ENCODE results near the gene REXO4. TPM values are rescaled to one million over a fixed set of nuclear protein-coding genes. Genes with fewer than 3 reads are reported as not detected.

Gene REXO4
- total RNA-seq, 1 donor from 2014 or later, result 17.9 TPM

DNA sequence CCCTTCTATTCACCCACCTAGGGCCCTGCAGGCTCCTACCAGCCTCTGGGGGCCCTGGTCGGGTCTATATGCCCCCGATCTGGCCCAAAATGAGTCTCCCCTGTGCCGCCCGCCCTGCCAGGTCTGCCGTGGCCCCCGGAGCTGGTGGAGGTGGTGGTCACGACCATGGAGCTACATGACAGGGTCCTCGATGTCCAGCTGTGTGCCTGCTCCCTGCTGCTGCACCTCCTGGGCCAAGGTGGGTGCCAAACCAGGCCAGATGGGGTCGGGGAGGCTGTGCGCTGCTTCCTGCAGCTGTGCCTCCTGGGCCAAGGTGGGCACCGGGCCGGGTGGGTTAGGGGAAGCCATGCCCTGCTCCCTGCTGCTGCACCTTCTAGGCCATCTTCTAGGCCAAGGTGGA, 17.5 kb downstream of the REXO4 start:
- no peak for DNase-seq (ENCODE audit: low spot score)
- no peak overlapping the region for H2AFZ ChIP-seq (replicated peaks)
- H3K9ac ChIP-seq, result no peak overlapping the region
- no peak overlapping the region for H3K27ac ChIP-seq
- no peak overlapping the region for H3K4me2 ChIP-seq
- peaks cover under 1% of the 10 kb centered on the region for H3K36me3 Mint-ChIP-seq
- H3K27me3 ChIP-seq, result no peaks in the 10 kb centered on the region
- H3K9me3 Mint-ChIP-seq, result no peaks in the 10 kb centered on the region
- no peaks in the 10 kb centered on the region for H3K4me1 ChIP-seq
- H3K4me1 Mint-ChIP-seq, result peaks cover 7% of the 10 kb centered on the region
- no peaks in the 10 kb centered on the region for H3K79me2 ChIP-seq (ENCODE audit: low read depth)
- no peaks in the 10 kb centered on the region for H3K9me3 ChIP-seq (ENCODE audit: low read depth)
- H3K36me3 ChIP-seq, result no peaks in the 10 kb centered on the region
- no peaks in the 10 kb centered on the region for H3F3A ChIP-seq (ENCODE audit: low read depth)
- H3K4me3 Mint-ChIP-seq, result no peak overlapping the region
- no peak overlapping the region for H3K4me3 ChIP-seq
- H3K27ac Mint-ChIP-seq, result no peak overlapping the region
- no peaks in the 10 kb centered on the region for H4K20me1 ChIP-seq (ENCODE audit: low read depth)
- TF ChIP-seq, protein P1, sequence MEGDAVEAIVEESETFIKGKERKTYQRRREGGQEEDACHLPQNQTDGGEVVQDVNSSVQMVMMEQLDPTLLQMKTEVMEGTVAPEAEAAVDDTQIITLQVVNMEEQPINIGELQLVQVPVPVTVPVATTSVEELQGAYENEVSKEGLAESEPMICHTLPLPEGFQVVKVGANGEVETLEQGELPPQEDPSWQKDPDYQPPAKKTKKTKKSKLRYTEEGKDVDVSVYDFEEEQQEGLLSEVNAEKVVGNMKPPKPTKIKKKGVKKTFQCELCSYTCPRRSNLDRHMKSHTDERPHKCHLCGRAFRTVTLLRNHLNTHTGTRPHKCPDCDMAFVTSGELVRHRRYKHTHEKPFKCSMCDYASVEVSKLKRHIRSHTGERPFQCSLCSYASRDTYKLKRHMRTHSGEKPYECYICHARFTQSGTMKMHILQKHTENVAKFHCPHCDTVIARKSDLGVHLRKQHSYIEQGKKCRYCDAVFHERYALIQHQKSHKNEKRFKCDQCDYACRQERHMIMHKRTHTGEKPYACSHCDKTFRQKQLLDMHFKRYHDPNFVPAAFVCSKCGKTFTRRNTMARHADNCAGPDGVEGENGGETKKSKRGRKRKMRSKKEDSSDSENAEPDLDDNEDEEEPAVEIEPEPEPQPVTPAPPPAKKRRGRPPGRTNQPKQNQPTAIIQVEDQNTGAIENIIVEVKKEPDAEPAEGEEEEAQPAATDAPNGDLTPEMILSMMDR (IDR thresholded peaks at IDR 0.05), result no peak
- TF ChIP-seq EZH2 (IDR thresholded peaks at IDR 0.05) (no peak), EZH2phosphoT487 (IDR thresholded peaks at IDR 0.05) (no peak)
- peaks cover 5% of the 10 kb centered on the region for H3K27me3 Mint-ChIP-seq (ENCODE audit: insufficient read depth, low read depth)

DNA sequence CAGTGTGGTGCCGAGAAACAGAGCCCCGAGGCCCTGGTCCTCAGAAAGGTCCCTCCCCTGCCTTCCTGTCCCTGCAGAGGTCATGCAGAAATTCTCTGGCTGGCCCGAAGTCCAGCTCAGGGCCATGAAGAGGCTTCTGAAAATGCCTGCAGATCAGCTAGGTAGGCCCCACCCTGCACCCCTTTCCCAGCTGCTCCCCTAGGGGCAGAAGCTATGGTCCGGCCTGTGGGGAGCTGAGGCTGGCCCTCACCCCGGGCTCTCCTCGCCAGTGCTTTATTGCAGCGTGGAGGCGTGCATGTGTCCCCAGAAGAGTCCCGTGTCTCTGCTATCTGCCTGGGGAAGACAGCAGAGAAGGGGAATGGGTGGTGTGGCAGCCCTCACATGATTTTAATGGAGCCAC, 19.9 kb downstream of the REXO4 start:
- Mint-ChIP-seq H3K36me3 (no peaks in the 10 kb centered on the region), H3K27ac (no peak overlapping the region), H3K4me1 (peaks cover 8% of the 10 kb centered on the region), H3K27me3 (ENCODE audit: insufficient read depth, low read depth) (peaks cover 6% of the 10 kb centered on the region), H3K4me3 (no peak overlapping the region), H3K9me3 (no peaks in the 10 kb centered on the region)
- no peak overlapping the region for H3K27ac ChIP-seq
- H4K20me1 ChIP-seq (ENCODE audit: low read depth), result no peaks in the 10 kb centered on the region
- no peaks in the 10 kb centered on the region for H3K36me3 ChIP-seq
- H2AFZ ChIP-seq (replicated peaks), result no peak overlapping the region
- no peaks in the 10 kb centered on the region for H3F3A ChIP-seq (ENCODE audit: low read depth)
- peaks cover 9% of the 10 kb centered on the region for H3K27me3 ChIP-seq
- no peak for DNase-seq (ENCODE audit: low spot score)
- H3K79me2 ChIP-seq (ENCODE audit: low read depth), result no peaks in the 10 kb centered on the region
- no peak overlapping the region for H3K9ac ChIP-seq
- no peak overlapping the region for H3K4me2 ChIP-seq
- TF ChIP-seq, protein P1 (IDR thresholded peaks at IDR 0.05), result no peak
- TF ChIP-seq EZH2phosphoT487 (IDR thresholded peaks at IDR 0.05) (no peak), EZH2 (IDR thresholded peaks at IDR 0.05) (no peak)
- no peak overlapping the region for H3K4me3 ChIP-seq
- no peaks in the 10 kb centered on the region for H3K9me3 ChIP-seq (ENCODE audit: low read depth)
- no peaks in the 10 kb centered on the region for H3K4me1 ChIP-seq

- no peak for DNase-seq (ENCODE audit: low spot score)
- Histone ChIP-seq H3K9me3 (ENCODE audit: low read depth) (no peaks in the 10 kb centered on the region), H3K27me3 (peaks cover 9% of the 10 kb centered on the region), H3K4me1 (no peaks in the 10 kb centered on the region), H3K36me3 (no peaks in the 10 kb centered on the region), H3K79me2 (ENCODE audit: low read depth) (no peaks in the 10 kb centered on the region), H3F3A (ENCODE audit: low read depth) (no peaks in the 10 kb centered on the region), H3K4me3 (no peak overlapping the region), H3K27ac (no peak overlapping the region), H2AFZ (replicated peaks) (no peak overlapping the region), H3K9ac (no peak overlapping the region), H4K20me1 (ENCODE audit: low read depth) (no peaks in the 10 kb centered on the region), H3K4me2 (no peak overlapping the region)
- H3K4me3 Mint-ChIP-seq, result no peak overlapping the region
- peaks cover 8% of the 10 kb centered on the region for H3K4me1 Mint-ChIP-seq
- no peaks in the 10 kb centered on the region for H3K9me3 Mint-ChIP-seq
- no peak for TF ChIP-seq EZH2 (IDR thresholded peaks at IDR 0.05)
- no peak for TF ChIP-seq EZH2phosphoT487 (IDR thresholded peaks at IDR 0.05)
- TF ChIP-seq, protein P1 (IDR thresholded peaks at IDR 0.05), result no peak
- no peaks in the 10 kb centered on the region for H3K36me3 Mint-ChIP-seq
- peaks cover 6% of the 10 kb centered on the region for H3K27me3 Mint-ChIP-seq (ENCODE audit: insufficient read depth, low read depth)
- no peak overlapping the region for H3K27ac Mint-ChIP-seq
Measured at GRCh38 chr9:133397370-133397769, 20.4 kb downstream of the REXO4 start.

All from neural progenitor cell (in vitro differentiated cells).